IMR-90 (cell line): ENCODE data around the gene BCL2L11. TPM values are rescaled to one million over a fixed set of nuclear protein-coding genes. Genes with fewer than 3 reads are reported as not detected.
"Not testable (repeated sequence)": the region's sequence is repeated elsewhere in the genome, so short reads cannot be mapped to it uniquely, and the experiment has no call there.

Experiments used
- ATAC-seq: fragments of 200-7000 bp; cut with Tn5 transposase; 2 replicates; pipeline ENCODE4 v1.9.1; 2020; ENCODE audit warnings: low read depth, mild to moderate bottlenecking, moderate library complexity
- BruUV-seq: library from RNA; stranded (reverse); fragments of 400-500 nt; replicated peaks from 2 replicates; lab custom pipeline; 2021; lab: Mats Ljungman, UMichigan
- CTCF ChIA-PET: fragments of 300-600 bp; formaldehyde crosslinking; extraction: SDS; loops from one replicate; lab custom pipeline; 2021; ENCODE audit warnings: antibody characterized with exemption; lab: Yijun Ruan, JAX
- POLR2A ChIA-PET: fragments of 300-600 bp; sonication (Branson Sonifier 250); formaldehyde crosslinking; loops from one replicate; lab custom pipeline; 2022; ENCODE audit warnings: antibody characterized with exemption; ENCODE audit not compliant: unreplicated experiment; lab: Charles Lee
- DNase-seq: peaks from one replicate; pipeline ENCODE4 v3.0.0; 2013
- H2AFZ ChIP-seq: replicated peaks from 2 replicates; pipeline ENCODE3; 2013; ENCODE audit warnings: low read length, mild to moderate bottlenecking; ENCODE audit not compliant: poor library complexity
- H2AK5ac ChIP-seq: 2 replicates; pipeline ENCODE4 v1.6.1; 2013; ENCODE audit warnings: low read depth, low read length, inconsistent platforms
- H2AK9ac ChIP-seq: replicated peaks from 2 replicates; pipeline ENCODE3; 2013; ENCODE audit warnings: mild to moderate bottlenecking, low read depth, low read length, moderate library complexity; ENCODE audit not compliant: poor library complexity
- H2BK120ac ChIP-seq: 2 replicates; pipeline ENCODE4 v1.6.1; 2013; ENCODE audit warnings: low read depth, low read length, inconsistent platforms
- H2BK15ac ChIP-seq: 3 replicates; pipeline ENCODE4 v1.6.1; 2013; ENCODE audit warnings: low read depth, low read length, inconsistent platforms
- H2BK20ac ChIP-seq: 2 replicates; pipeline ENCODE4 v1.6.1; 2013; ENCODE audit warnings: low read depth, mild to moderate bottlenecking, inconsistent platforms, low read length, moderate library complexity
- H2BK5ac ChIP-seq: 2 replicates; pipeline ENCODE4 v1.6.1; 2013; ENCODE audit warnings: mild to moderate bottlenecking, low read depth, low read length, inconsistent platforms; ENCODE audit not compliant: poor library complexity, severe bottlenecking
- H3K14ac ChIP-seq: replicated peaks from 2 replicates; pipeline ENCODE4 v1.6.1; 2013; ENCODE audit warnings: low read depth, low read length, inconsistent platforms
- H3K18ac ChIP-seq: 2 replicates; pipeline ENCODE4 v1.6.1; 2013; ENCODE audit warnings: low read depth, low read length, control low read depth
- H3K23ac ChIP-seq: 2 replicates; pipeline ENCODE4 v1.6.1; 2013; ENCODE audit warnings: low read depth, low read length, inconsistent platforms
- H3K27ac ChIP-seq: 2 replicates; pipeline ENCODE4 v1.5.1; 2013; ENCODE audit warnings: mild to moderate bottlenecking, control low read depth, low read length; ENCODE audit not compliant: insufficient read depth
- H3K27me3 ChIP-seq: 2 replicates; pipeline ENCODE4 v1.6.1; 2013; ENCODE audit warnings: low read length; ENCODE audit not compliant: control insufficient read depth, insufficient read depth
- H3K36me3 ChIP-seq: 2 replicates; pipeline ENCODE4 v1.6.1; 2013; ENCODE audit warnings: low read length, mixed read lengths; ENCODE audit not compliant: control insufficient read depth, insufficient read depth
- H3K4ac ChIP-seq: 2 replicates; pipeline ENCODE4 v1.6.1; 2013; ENCODE audit warnings: low read depth, low read length, inconsistent platforms
- H3K4me1 ChIP-seq: 2 replicates; pipeline ENCODE4 v1.6.1; 2013; ENCODE audit warnings: low read length, mixed read lengths; ENCODE audit not compliant: control insufficient read depth, insufficient read depth
- H3K4me2 ChIP-seq: 2 replicates; pipeline ENCODE4 v1.6.1; 2013; ENCODE audit warnings: low read depth, mild to moderate bottlenecking, control low read depth, low read length, moderate library complexity
- H3K4me3 ChIP-seq: 2 replicates; pipeline ENCODE4 v1.5.1; 2013; ENCODE audit warnings: low read depth, mild to moderate bottlenecking, control low read depth, low read length, moderate library complexity; ENCODE audit not compliant: insufficient read depth
- H3K56ac ChIP-seq: 2 replicates; pipeline ENCODE4 v1.6.1; 2013; ENCODE audit warnings: low read length, inconsistent platforms; ENCODE audit not compliant: insufficient read depth; ENCODE audit errors: extremely low read depth
- H3K79me1 ChIP-seq, 2 experiments: 2 replicates each; pipeline ENCODE4 v1.6.1; 2013; ENCODE audit warnings: low read length in 2 of 2, inconsistent platforms in 1 of 2, low read depth in 1 of 2
- H3K9ac ChIP-seq: 2 replicates; pipeline ENCODE4 v1.6.1; 2013; ENCODE audit warnings: low read depth, low read length, control low read depth
- H3K9me1 ChIP-seq: 2 replicates; pipeline ENCODE4 v1.6.1; 2013; ENCODE audit warnings: low read length, inconsistent platforms; ENCODE audit not compliant: insufficient read depth
- H3K9me3 ChIP-seq: 2 replicates; pipeline ENCODE4 v1.6.1; 2013; ENCODE audit warnings: low read length; ENCODE audit not compliant: control insufficient read depth, insufficient read depth
- H4K20me1 ChIP-seq: 2 replicates; pipeline ENCODE4 v1.6.1; 2013; ENCODE audit warnings: low read length, inconsistent platforms; ENCODE audit not compliant: insufficient read depth
- H4K5ac ChIP-seq: 2 replicates; pipeline ENCODE4 v1.6.1; 2013; ENCODE audit warnings: mild to moderate bottlenecking, low read depth, low read length, control low read depth
- H4K8ac ChIP-seq, 2 experiments: 2 replicates each; pipeline ENCODE4 v1.6.1; 2013; ENCODE audit warnings: low read depth in 2 of 2, low read length in 2 of 2, control low read depth in 1 of 2, inconsistent platforms in 1 of 2
- H4K91ac ChIP-seq: 2 replicates; pipeline ENCODE4 v1.6.1; 2013; ENCODE audit warnings: low read depth, low read length, inconsistent platforms; ENCODE audit not compliant: insufficient read depth
- WGBS, 2 experiments: methylation state at CpG; one replicate each; pipeline versions ENCODE4 v1.1.5 to v1.1.7; 2013; ENCODE audit warnings: missing lambda C conversion rate in 2 of 2; ENCODE audit not compliant: insufficient read length in 1 of 2; ENCODE audit errors: extremely low coverage in 2 of 2; 5-methylcytosine and 5-hydroxymethylcytosine counted together
- dilution Hi-C: fragments of 300-500 bp; cut with HindIII; formaldehyde crosslinking; loops from one replicate; pipeline ENCODE4 v1.14.3; 2018; ENCODE audit warnings: low sequenced_read_pairs; ENCODE audit not compliant: unreplicated experiment
- in situ Hi-C: fragments of 300-500 bp; cut with MboI; formaldehyde crosslinking; loops from 3 replicates; pipeline ENCODE4 v1.14.3; 2019; ENCODE audit warnings: low sequenced_read_pairs, inconsistent platforms, mixed read lengths
- intact Hi-C: fragments of 100-400 bp; cut with micrococcal nuclease; formaldehyde crosslinking; loops from 2 replicates; pipeline ENCODE4 v1.10.0; 2022
- polyA plus RNA-seq, 3 experiments: library from polyadenylated mRNA; depleted of rRNA; stranded (reverse); fragments of >200 nt; gene quantifications; 2 replicates each; pipeline ENCODE4 v1.2.3, GENCODE V29; 2012; ENCODE audit warnings: low replicate concordance in 1 of 3
- total RNA-seq: library from RNA; depleted of rRNA; stranded (reverse); fragments of >200 nt; gene quantifications from 2 replicates; pipeline ENCODE4 v1.2.3, GENCODE V29; 2012

Gene BCL2L11
- total and polyA plus RNA-seq, 2 of the 4 experiments (the other 2 are of a cell fraction) = 1.1 to 1.7 TPM

- H3K79me1 ChIP-seq, in situ Hi-C loops, H4K5ac ChIP-seq, H2AK9ac ChIP-seq, H3K9me1 ChIP-seq, DNase-seq, H3K14ac ChIP-seq, H3K4me1 ChIP-seq, ATAC-seq, POLR2A ChIA-PET, H3K4ac ChIP-seq, H3K56ac ChIP-seq, H3K9me3 ChIP-seq, H4K20me1 ChIP-seq, H3K36me3 ChIP-seq, CTCF ChIA-PET, H3K9ac ChIP-seq, H2AFZ ChIP-seq, H2AK5ac ChIP-seq, H3K18ac ChIP-seq, H3K23ac ChIP-seq, H3K4me3 ChIP-seq, H2BK5ac ChIP-seq, H2BK120ac ChIP-seq, intact Hi-C loops, H4K91ac ChIP-seq, dilution Hi-C loops, H2BK15ac ChIP-seq, H3K27ac ChIP-seq, H4K8ac ChIP-seq, BruUV-seq, H2BK20ac ChIP-seq, H3K4me2 ChIP-seq: not testable (repeated sequence)
- WGBS, 2 experiments = no CpG with 5 or more reads among the region's 1 CpG
- peaks cover 10% of the 10 kb centered on the region for H3K27me3 ChIP-seq
Observed at GRCh38 chr2:111082659-111083058, 38.1 kb upstream of the BCL2L11 start.
